Forelimb muscle (tissue), 1 donor: Measurements from ENCODE around the gene RFC4. TPM values are rescaled to one million over a fixed set of nuclear protein-coding genes. Genes with fewer than 3 reads are reported as not detected.

Source experiments
- DNase-seq: peaks from one replicate; pipeline ENCODE4 v3.0.0-alpha.2; 2013; ENCODE audit warnings: low read depth
- polyA plus RNA-seq: library from polyadenylated mRNA; unstranded; fragments of 120-200 nt; gene quantifications from one replicate; pipeline ENCODE4 v1.2.1, GENCODE V29; 2013; ENCODE audit not compliant: insufficient read length

RFC4 gene
- polyA plus RNA-seq, 1 donor: 19.7 TPM

DNA sequence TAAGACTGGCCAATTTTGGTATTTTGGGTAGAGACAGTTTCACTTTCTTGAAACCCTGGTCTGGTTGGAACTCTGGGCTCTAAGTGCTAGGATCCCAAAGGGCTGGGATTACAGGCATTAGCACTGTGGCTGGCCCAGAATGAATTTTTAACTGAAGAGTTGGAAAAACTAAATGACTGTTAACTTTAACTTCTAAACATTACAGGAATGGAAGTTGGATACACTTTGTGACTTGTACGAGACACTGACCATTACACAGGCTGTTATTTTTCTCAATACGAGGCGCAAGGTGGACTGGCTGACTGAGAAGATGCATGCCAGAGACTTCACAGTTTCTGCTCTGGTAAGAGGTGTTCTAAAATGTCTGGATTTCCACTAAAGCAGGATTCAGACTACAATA lies 19.4 kb downstream of the RFC4 start:
- no peak for DNase-seq

DNA sequence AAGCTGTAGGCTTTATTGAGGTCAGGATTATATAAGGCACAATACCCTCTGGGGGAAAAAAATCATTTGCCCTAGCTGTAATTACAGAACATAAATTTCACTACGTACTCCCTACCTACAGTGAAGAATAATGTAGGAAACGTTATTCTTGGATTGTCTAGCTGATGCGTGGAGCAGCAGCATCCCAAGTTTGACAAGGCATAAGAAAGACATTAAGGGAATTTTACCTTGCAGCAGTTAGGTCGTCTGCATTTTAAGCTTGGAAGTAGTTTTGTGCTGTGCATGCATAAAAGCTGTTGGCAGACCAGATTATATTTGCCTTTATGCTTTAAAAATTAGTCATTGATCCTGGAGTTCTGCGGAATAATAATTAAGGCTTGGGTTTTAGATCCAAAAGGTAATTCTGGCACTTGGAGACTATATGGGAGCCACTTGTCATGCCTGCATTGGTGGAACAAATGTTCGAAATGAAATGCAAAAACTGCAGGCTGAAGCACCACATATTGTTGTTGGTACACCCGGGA lies 20.7 kb downstream of the RFC4 start:
- no peak for DNase-seq

DNA sequence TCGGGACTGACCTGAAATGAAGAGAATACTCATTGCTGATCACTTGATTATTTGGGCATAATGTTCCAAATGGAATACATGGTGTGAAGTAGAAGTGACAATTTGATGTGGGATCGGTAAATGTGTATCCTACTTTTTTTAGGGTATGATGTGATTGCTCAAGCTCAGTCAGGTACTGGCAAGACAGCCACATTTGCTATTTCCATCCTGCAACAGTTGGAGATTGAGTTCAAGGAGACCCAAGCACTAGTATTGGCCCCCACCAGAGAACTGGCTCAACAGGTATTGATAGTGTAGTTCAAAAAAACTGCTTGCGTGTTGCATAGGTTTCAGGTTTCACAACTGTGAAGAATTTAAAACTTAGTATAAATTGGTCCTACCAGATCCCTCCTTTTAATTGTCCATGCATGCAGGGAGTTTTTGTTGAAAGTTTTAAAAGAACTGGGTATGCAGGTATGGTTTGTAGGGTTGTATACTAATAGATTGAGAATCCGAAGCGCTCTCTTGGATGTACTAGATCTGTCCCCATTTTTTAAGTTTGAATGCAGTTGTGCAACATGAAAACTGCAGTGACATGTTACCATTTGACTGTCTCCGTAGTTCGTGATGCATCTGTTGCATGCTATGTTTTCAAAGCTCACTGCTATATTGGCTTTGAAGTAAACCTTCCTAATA lies 21.3 kb downstream of the RFC4 start:
- no peak for DNase-seq

- no peak for DNase-seq
These were observed 22.4 kb downstream of the RFC4 start for GRCh38 chr3:186783731-186784515.

GRCh38 chr3:186783058-186783730 lies 23.1 kb downstream of the RFC4 start, which contains the start of gene EIF4A2:
Gene EIF4A2 (plus strand): TSS chr3:186783577. CDS start chr3:186783611, 34 bp downstream.
- no peak for DNase-seq

- DNase-seq: no peak
These were observed 23.7 kb downstream of the RFC4 start for GRCh38 chr3:186782542-186783057.

DNA sequence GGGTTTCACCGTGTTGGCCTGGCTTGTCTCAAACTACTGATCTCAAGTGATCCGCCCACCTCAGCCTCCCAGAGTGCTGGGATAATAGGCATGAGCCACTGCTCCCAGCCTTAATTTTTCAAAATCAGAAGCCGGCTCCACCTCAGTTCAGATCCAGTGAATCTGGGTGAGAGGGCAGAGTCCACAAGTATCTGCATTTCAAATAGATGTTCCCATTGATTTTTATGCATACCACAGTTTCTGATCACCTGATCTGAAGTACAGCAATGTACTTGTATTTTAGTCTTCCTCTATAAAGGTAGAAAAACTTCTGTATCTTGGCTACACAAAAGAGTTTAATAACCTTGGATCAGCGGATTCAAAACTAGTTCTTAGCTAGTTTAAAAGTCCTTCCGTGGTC lies 27.1 kb downstream of the RFC4 start:
- no peak for DNase-seq

- no peak for DNase-seq
These were observed 30.3 kb downstream of the RFC4 start for GRCh38 chr3:186775999-186776398.

GRCh38 chr3:186772701-186773417 lies 33.4 kb downstream of the RFC4 start:
- no peak for DNase-seq

DNA sequence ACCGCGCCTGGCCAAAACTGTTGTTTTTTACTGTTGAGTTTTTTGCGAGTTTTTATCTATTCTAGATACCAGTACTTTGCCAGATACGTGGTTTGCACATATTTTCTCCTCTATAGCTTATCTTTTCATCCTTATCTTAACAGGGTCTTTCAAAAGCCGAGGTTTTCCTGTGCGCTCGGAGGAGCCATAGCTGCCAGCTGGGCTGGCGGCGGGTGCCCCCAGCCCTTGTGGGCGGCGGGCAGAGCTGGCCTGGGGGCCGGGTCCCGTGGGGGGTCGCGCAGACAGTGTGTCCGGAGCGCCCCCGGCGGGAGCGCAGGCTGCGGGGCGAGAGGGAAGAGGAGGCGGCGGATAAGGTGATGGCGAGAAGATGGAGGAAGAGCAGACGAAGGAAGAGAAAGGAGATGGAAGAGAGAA lies 34.0 kb downstream of the RFC4 start:
- DNase-seq: no peak

DNA sequence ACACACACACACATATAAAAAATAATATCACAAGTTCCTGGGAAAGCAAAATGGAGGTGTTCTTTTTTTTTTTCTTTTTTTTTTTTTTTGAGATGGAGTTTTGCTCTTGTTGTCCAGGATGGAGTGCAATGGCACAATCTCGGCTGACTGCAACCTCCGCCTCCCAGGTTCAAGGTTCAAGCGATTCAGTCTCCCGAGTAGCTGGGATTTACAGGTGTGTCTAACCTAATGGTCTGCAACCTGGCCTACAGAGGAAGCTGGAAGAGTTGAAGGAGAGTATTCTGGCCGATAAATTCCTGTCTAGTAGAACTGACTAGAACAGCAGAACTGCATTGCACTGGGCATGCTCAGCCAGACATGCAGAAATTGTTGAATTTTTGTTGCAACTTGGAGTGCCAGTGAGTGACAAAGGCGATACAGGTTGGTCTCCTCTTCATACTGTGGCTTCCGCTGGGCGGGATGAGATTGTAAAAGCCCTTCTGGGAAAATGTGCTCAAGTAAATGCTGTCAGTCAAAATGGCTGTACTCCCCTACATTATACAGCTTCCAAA lies 45.3 kb downstream of the RFC4 start:
- DNase-seq: no peak

DNA sequence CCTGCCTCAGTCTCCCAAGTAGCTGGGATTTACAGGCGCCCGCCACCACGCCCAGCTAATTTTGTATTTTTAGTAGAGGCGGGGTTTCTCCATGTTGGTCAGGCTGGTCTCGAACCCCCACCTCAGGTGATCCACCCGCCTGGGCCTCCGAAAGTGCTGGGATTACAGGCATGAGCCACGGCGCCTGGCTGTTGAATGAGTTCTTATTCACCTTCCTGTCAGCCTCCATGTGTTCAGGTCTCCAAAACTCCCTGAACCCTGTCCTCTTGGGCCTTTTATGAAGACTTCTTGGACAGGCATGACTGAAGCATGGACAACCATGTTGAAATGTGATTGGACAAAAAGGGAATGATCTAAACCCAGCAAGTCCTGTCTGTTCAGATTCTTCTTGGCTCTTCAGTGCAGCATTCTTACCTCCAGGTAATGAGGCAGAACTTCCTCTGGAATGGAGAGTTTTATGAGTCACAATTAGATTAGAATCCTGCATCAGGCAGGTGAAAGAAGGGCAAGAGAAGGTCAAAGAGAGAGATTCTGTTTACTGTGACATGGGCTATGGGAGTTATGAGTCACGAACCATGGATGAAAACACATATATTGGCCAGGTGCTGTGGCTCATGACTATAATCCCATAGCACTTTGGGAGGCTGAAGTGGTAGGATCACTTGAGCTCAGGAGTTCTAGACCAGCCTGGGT lies 46.0 kb downstream of the RFC4 start:
- DNase-seq: no peak

DNA sequence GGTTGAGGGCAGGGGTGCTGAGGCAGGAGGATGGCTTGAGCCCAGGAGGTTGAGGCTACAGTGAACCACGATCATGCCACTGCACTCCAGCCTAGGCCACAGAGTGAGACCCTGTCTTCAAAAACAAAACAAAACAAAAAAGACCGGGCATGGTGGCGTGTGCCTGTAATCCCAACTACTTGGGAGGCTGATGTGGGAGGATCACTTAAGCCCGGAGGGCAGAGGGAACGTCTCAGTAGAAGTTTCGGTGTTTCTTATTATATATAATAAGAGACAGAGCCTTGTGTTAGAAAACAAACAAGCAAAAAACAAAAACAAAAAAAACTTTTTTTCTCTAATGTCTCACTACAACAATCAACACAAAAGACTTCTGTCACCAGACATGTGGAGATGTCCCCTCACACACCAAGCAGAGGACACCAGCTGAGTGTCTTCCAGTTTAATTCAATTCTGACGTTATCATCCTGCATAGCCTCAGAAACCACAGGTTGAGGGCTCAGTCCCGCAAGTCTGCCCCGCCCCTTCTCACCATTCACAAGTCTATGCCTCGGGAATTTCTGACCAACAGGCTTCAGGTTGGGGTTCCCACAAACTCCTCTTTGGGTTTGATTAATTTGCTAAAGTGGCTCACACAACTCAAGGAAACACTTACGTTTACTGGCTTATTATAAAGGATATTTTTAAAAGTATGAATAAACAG lies 46.9 kb downstream of the RFC4 start:
- no peak for DNase-seq

DNA sequence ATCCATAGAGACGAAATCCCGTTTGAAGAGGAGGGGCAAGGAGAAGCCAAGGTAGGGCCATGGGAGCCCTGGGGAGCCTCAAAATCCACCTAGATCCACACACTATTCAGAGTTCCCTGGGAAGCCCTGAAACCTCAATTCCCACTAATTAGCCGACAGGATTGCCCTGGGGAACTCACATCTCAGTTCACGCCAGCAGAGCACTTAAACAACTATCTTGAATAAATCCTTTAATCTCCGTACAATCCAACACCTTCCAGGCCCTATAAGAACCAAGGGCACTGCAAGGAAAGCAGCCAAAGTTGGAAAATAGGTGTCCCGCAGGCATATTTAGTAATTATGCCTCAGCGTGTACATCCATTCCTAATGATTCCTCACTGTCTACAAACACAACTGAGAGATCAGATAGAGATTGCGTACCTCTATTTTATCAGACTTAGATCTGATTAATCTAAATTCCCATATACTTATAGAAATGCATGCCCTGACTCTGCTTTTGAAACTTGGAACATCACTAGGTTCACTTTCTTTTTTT lies 48.5 kb downstream of the RFC4 start:
- DNase-seq: no peak

- no peak for DNase-seq
These were observed 49.1 kb downstream of the RFC4 start for GRCh38 chr3:186757214-186757613.

GRCh38 chr3:186754871-186755270 lies 51.4 kb downstream of the RFC4 start:
- no peak for DNase-seq

DNA sequence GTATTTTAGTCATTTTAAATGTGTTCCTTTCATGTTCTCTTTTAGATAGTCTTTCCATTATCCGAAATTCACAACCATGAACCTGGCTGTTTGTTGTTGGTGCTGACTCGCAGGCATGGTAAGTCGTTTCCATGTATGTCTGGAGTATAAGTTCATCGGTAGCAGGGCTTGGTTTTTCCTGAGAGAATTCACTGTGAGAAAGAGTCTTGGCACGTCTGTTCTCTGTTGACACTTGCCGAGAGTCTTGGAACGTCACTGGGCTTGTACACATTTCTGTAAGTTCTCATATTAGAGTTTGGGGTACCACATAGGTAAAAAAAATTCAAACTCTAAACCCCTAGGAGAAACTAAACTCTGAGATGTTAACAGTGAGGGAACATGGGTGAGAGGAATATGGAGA lies 52.3 kb downstream of the RFC4 start:
- DNase-seq: no peak

DNA sequence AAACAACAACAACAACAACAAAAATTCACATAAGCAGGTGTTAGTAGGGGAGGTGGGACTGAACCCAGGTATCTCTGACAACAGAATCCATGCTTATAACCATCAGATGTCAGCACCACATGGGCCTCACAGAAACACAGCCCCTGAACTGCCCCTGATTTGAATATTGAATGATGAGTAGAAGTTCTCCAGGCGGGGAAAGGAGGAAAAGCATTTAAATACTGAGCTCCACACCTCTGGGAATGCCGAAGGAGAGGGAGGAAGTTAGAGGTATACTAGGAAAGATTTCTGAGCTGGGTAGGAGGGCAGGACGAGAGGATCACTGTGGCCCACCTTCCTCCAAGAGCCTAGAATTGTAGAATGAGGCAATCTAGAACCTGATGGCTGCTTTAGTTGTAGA lies 54.8 kb downstream of the RFC4 start:
- DNase-seq: no peak

DNA sequence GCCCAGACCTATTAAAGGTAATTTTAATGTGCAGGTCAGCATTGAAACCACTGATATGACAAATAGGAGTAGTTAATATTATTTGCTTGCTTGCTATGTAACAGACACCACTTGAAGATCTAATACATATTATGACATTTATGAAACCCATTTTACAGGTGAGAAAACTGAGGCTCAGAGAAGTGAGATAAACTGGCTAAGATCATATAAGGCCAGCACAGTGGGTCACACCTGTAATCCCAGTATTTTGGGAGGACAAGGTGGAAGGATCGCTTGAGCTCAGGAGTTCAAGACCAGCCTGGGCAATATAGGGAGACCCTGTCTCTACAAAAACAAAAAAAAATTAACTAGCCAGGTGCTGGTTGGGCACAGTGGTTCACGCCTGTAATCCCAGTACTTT lies 56.0 kb downstream of the RFC4 start:
- no peak for DNase-seq

DNA sequence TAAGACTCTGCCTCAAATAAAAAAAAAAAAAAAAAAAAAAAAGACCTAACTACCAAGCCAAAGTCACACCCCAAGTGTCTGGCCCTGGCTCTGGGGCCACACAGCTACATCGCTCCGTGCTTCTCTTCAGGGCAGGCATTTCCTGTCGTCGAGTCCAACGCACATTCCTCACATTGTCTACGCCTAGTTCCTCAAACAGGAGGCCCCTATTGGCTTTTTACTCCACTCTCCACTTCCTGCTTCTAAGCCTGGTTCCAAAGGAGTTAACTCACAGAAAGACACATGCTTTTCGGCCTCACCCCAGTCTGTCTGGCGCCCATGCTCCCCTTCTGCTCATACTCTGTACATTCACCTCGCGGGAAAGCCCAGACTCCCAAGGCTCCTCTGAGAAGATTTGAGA lies 60.3 kb downstream of the RFC4 start:
- peak; percentile 9 for DNase-seq
